Vagina (tissue), 2 donors: Measurements from ENCODE around the gene RYR3.

Source experiments
- CTCF ChIP-seq, 3 experiments: fragments of 450-650 bp in 2 of 3; fragments of 200-600 bp in 1 of 3; sonication (generic) in 1 of 3; IDR thresholded peaks; one replicate each; pipeline ENCODE4 v1.5.1; 2017 to 2019; ENCODE audit warnings: antibody characterized with exemption in 3 of 3, mild to moderate bottlenecking in 2 of 3, moderate library complexity in 2 of 3
- POLR2AphosphoS5 ChIP-seq, 2 donors: sonication (generic); formaldehyde crosslinking; IDR thresholded peaks; one replicate each; pipeline ENCODE4 v1.9.0; 2017; ENCODE audit warnings: antibody characterized with exemption in 2 of 2, mild to moderate bottlenecking in 2 of 2, low read depth in 1 of 2; ENCODE audit not compliant: insufficient read depth in 1 of 2

DNA sequence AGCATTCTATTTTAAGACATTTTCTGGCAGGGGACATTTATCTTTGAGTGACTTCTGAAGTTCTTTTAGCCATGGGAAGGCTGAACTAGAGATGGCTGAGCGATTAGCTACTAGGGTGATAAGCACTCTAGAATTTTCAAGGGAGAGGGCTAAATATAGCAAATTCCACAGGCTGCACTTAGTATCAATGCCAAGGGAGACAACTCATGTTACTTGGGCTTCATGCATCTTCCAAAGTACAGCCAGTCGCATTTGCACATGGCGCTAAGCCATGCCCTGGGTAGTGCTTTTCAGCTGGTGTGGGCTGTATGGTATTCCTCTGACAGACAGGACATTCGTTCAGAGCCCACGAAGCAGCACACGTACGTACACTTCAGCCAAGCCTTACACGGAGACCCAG, 69.6 kb downstream of the RYR3 start:
- no peak for TF ChIP-seq CTCF (IDR thresholded peaks at IDR 0.05)
- no peak for TF ChIP-seq POLR2AphosphoS5 (IDR thresholded peaks at IDR 0.05; ENCODE audit: insufficient read depth in 1 of 2, low read depth in 1 of 2)
